A673 (cell line): ENCODE results near the gene MED13.

Experiments used
- CTCF ChIP-seq: fragments of 300-800, 200-600 bp; sonication (generic); conservative IDR thresholded peaks from 2 replicates; pipeline ENCODE4 v1.5.1; 2017; ENCODE audit warnings: low read depth, mild to moderate bottlenecking, antibody characterized with exemption, low read length, moderate library complexity, mixed read lengths
- EZH2 ChIP-seq: fragments of 200-600 bp; sonication (generic); IDR thresholded peaks from 2 replicates; pipeline ENCODE4 v1.6.1; 2017; ENCODE audit warnings: borderline replicate concordance, low read depth, mild to moderate bottlenecking, mixed read lengths, antibody characterized with exemption, low read length; ENCODE audit not compliant: poor library complexity, severe bottlenecking

- TF ChIP-seq CTCF (no peak), EZH2 (no peak)
Observed at GRCh38 chr17:62051053-62051452, 14.0 kb downstream of the MED13 start.
